Neuronal stem cell (in vitro differentiated cells): ENCODE data around the gene FGD2.

Experiments used
- DNase-seq: peaks from one replicate; pipeline ENCODE4 v3.0.0-alpha.2; 2013; ENCODE audit warnings: low spot score
- H2AFZ ChIP-seq: one replicate; pipeline ENCODE4 v1.6.1; 2013; ENCODE audit warnings: mild to moderate bottlenecking, low read length, inconsistent platforms
- H2AK5ac ChIP-seq: 2 replicates; pipeline ENCODE4 v1.6.1; 2013; ENCODE audit warnings: low read depth, mild to moderate bottlenecking, inconsistent platforms, low read length, moderate library complexity, mixed read lengths
- H2BK120ac ChIP-seq: 2 replicates; pipeline ENCODE4 v1.6.1; 2013; ENCODE audit warnings: low read depth, mild to moderate bottlenecking, inconsistent platforms, low read length, moderate library complexity, mixed read lengths
- H2BK12ac ChIP-seq: one replicate; pipeline ENCODE4 v1.6.1; 2013; ENCODE audit warnings: low read length, inconsistent platforms
- H2BK15ac ChIP-seq: 2 replicates; pipeline ENCODE4 v1.6.1; 2013; ENCODE audit warnings: mild to moderate bottlenecking, low read length, inconsistent platforms, mixed read lengths
- H2BK5ac ChIP-seq: one replicate; pipeline ENCODE4 v1.6.1; 2013; ENCODE audit warnings: inconsistent platforms, mild to moderate bottlenecking, low read length, moderate library complexity
- H3K14ac ChIP-seq: one replicate; pipeline ENCODE4 v1.6.1; 2013; ENCODE audit warnings: low read length, inconsistent platforms
- H3K18ac ChIP-seq: 2 replicates; pipeline ENCODE4 v1.6.1; 2013; ENCODE audit warnings: low read length, inconsistent platforms
- H3K23ac ChIP-seq: 2 replicates; pipeline ENCODE4 v1.6.1; 2013; ENCODE audit warnings: low read depth, mild to moderate bottlenecking, mixed read lengths, low read length, inconsistent platforms; ENCODE audit not compliant: poor library complexity
- H3K27ac ChIP-seq: replicated peaks from 3 replicates; pipeline ENCODE4 v1.5.1; 2013; ENCODE audit warnings: low read length, inconsistent platforms
- H3K27me3 ChIP-seq, 3 experiments: 2 replicates each; pipeline ENCODE4 v1.6.1; 2013; ENCODE audit warnings: low read length in 3 of 3, mild to moderate bottlenecking in 2 of 3, inconsistent platforms in 1 of 3, low read depth in 1 of 3, mixed read lengths in 1 of 3, moderate library complexity in 1 of 3; ENCODE audit not compliant: control insufficient read depth in 3 of 3, insufficient read depth in 3 of 3
- H3K36me3 ChIP-seq, 2 donors: replicated peaks in 1 of 2; 2 replicates each; pipeline ENCODE4 v1.6.1; 2013; ENCODE audit warnings: low read length in 2 of 2; ENCODE audit not compliant: control insufficient read depth in 2 of 2, insufficient read depth in 2 of 2
- H3K4ac ChIP-seq: 2 replicates; pipeline ENCODE4 v1.6.1; 2013; ENCODE audit warnings: inconsistent platforms, mild to moderate bottlenecking, low read length, moderate library complexity
- H3K4me1 ChIP-seq, 2 donors: 1 replicate in 1 of 2; 2 replicates in 1 of 2; pipeline ENCODE4 v1.6.1; 2013; ENCODE audit warnings: low read length in 2 of 2, low read depth in 1 of 2; ENCODE audit not compliant: control insufficient read depth in 2 of 2, insufficient read depth in 1 of 2
- H3K4me2 ChIP-seq: one replicate; pipeline ENCODE4 v1.6.1; 2013; ENCODE audit warnings: mild to moderate bottlenecking, low read length, inconsistent platforms; ENCODE audit not compliant: insufficient read depth, poor library complexity, severe bottlenecking
- H3K4me3 ChIP-seq, 2 donors: 2 replicates each; pipeline ENCODE4 v1.5.1; 2013; ENCODE audit warnings: low read length in 2 of 2, mild to moderate bottlenecking in 2 of 2, inconsistent platforms in 1 of 2, moderate library complexity in 1 of 2
- H3K79me1 ChIP-seq: one replicate; pipeline ENCODE4 v1.6.1; 2013; ENCODE audit warnings: low read depth, mild to moderate bottlenecking, inconsistent platforms, low read length, moderate library complexity
- H3K9ac ChIP-seq: one replicate; pipeline ENCODE4 v1.6.1; 2013; ENCODE audit warnings: mild to moderate bottlenecking, low read depth, low read length, inconsistent platforms; ENCODE audit not compliant: poor library complexity
- H3K9me3 ChIP-seq, 2 donors: replicated peaks in 1 of 2; 2 replicates each; pipeline versions ENCODE3 to v1.6.1; 2013; ENCODE audit warnings: low read length in 2 of 2, mild to moderate bottlenecking in 2 of 2, inconsistent platforms in 1 of 2, low read depth in 1 of 2, mixed read lengths in 1 of 2, moderate library complexity in 1 of 2; ENCODE audit not compliant: control insufficient read depth in 2 of 2, insufficient read depth in 1 of 2
- H4K8ac ChIP-seq: one replicate; pipeline ENCODE4 v1.6.1; 2013; ENCODE audit warnings: low read depth, mild to moderate bottlenecking, inconsistent platforms, low read length, moderate library complexity
- H4K91ac ChIP-seq: one replicate; pipeline ENCODE4 v1.6.1; 2013; ENCODE audit warnings: low read length, low read depth, mild to moderate bottlenecking, inconsistent platforms; ENCODE audit not compliant: poor library complexity
- whole genome bisulfite sequencing, 2 donors: extraction: QIAGEN DNeasy Blood & Tissue Kit; methylation state at CpG; one replicate each; pipeline ENCODE4 v1.1.7; 2013; ENCODE audit warnings: missing lambda C conversion rate in 2 of 2, mixed read lengths in 1 of 2; ENCODE audit not compliant: insufficient read length in 2 of 2, insufficient replicate concordance in 1 of 2; ENCODE audit errors: extremely low coverage in 2 of 2; 5-methylcytosine and 5-hydroxymethylcytosine counted together

The FGD2 gene

GRCh38 chr6:37013516-37014491 is 8.3 kb downstream of the FGD2 start:
- Histone ChIP-seq H3K9me3 (no peaks in the 10 kb centered on the region), H2BK12ac (no peak overlapping the region), H3K9ac (peak overlapping the region; percentile 45), H3K27ac (no peak overlapping the region), H4K91ac (peak overlapping the region; percentile 40), H3K4ac (no peak overlapping the region), H3K4me3 (no peak overlapping the region), H3K23ac (peak overlapping the region; percentile 8), H2AK5ac (peak overlapping the region; percentile 67), H2BK5ac (no peak overlapping the region), H3K14ac (peak overlapping the region; percentile 32), H3K18ac (no peak overlapping the region), H4K8ac (no peak overlapping the region), H3K27me3 (peaks cover 0 to 25% (median 0%) of the 10 kb centered on the region in 3 experiments), H3K79me1 (no peaks in the 10 kb centered on the region), H2AFZ (no peak overlapping the region), H2BK15ac (peak overlapping the region; percentile 81), H3K4me1 (peaks cover 10 to 13% of the 10 kb centered on the region in 2 donors), H3K4me2 (no peak overlapping the region), H3K36me3 (no peaks in the 10 kb centered on the region), H2BK120ac (no peak overlapping the region)
- no CpG with 5 or more reads among the region's 21 CpGs for WGBS, 2 donors
- DNase-seq = no peak

GRCh38 chr6:37014667-37015066 is 9.2 kb downstream of the FGD2 start:
- peaks cover 0 to 18% (median 0%) of the 10 kb centered on the region in 3 experiments for H3K27me3 ChIP-seq
- H3K14ac ChIP-seq = peak overlapping the region; percentile 57
- peak overlapping the region; percentile 33 for H3K18ac ChIP-seq
- no peak for DNase-seq
- H3K79me1 ChIP-seq = no peaks in the 10 kb centered on the region
- no peak overlapping the region for H2BK120ac ChIP-seq
- H3K27ac ChIP-seq = no peak overlapping the region
- no peak overlapping the region for H2AFZ ChIP-seq
- no peak overlapping the region for H2BK15ac ChIP-seq
- H3K4me3 ChIP-seq = no peak overlapping the region
- no peak overlapping the region for H4K91ac ChIP-seq
- H3K36me3 ChIP-seq = no peaks in the 10 kb centered on the region
- peak overlapping the region; percentile 39 for H3K9ac ChIP-seq
- H3K4ac ChIP-seq = no peak overlapping the region
- H3K4me1 ChIP-seq = peaks cover 10 to 16% of the 10 kb centered on the region in 2 donors
- no peak overlapping the region for H2BK5ac ChIP-seq
- H3K4me2 ChIP-seq = no peak overlapping the region
- peak overlapping the region; percentile 46 for H2BK12ac ChIP-seq
- H3K9me3 ChIP-seq = no peaks in the 10 kb centered on the region
- WGBS, 2 donors = no CpG with 5 or more reads among the region's 12 CpGs
- no peak overlapping the region for H4K8ac ChIP-seq
- peak overlapping the region; percentile 43 for H3K23ac ChIP-seq
- H2AK5ac ChIP-seq = peak overlapping the region; percentile 67

- H3K23ac ChIP-seq = no peak overlapping the region
- H2AFZ ChIP-seq = no peak overlapping the region
- no peak overlapping the region for H3K4me2 ChIP-seq
- H3K4me3 ChIP-seq = no peak overlapping the region
- no peak overlapping the region for H2BK5ac ChIP-seq
- no peak for DNase-seq
- H3K27me3 ChIP-seq = peaks cover 0 to 17% (median 0%) of the 10 kb centered on the region in 3 experiments
- H3K14ac ChIP-seq = no peak overlapping the region
- no peak overlapping the region for H3K18ac ChIP-seq
- no peak overlapping the region for H2BK12ac ChIP-seq
- no peak overlapping the region for H2AK5ac ChIP-seq
- H4K91ac ChIP-seq = no peak overlapping the region
- no peak overlapping the region for H2BK120ac ChIP-seq
- no peaks in the 10 kb centered on the region for H3K79me1 ChIP-seq
- H2BK15ac ChIP-seq = no peak overlapping the region
- peak overlapping the region; percentile 46 for H3K9ac ChIP-seq
- no peak overlapping the region for H3K4ac ChIP-seq
- peaks cover 10 to 16% of the 10 kb centered on the region in 2 donors for H3K4me1 ChIP-seq
- WGBS, 2 donors = no CpG with 5 or more reads among the region's 9 CpGs
- H3K36me3 ChIP-seq = no peaks in the 10 kb centered on the region
- H4K8ac ChIP-seq = no peak overlapping the region
- no peak overlapping the region for H3K27ac ChIP-seq
- H3K9me3 ChIP-seq = no peaks in the 10 kb centered on the region
These were observed 10.1 kb downstream of the FGD2 start for GRCh38 chr6:37015532-37015931.

DNA sequence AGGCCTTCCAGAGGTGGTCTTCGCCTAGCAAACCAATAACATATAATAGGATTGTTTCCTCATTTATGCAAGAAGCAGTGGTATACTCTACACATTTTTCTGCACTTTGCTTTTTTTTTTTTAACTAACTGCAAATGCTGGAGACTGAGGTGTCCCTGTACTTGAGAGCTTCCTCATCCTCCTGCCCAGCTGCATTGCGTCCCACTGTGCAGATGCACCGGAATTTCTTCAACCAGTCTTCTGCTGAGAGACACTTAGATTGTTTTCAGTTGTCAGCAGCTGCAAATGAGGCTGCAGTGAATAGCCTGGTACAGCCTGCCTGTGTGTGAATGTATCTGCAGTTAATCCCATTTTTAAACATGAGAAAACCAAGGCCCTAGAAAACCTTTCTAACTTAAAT is 11.5 kb downstream of the FGD2 start:
- Histone ChIP-seq H3K4me1 (peaks cover 8 to 18% of the 10 kb centered on the region in 2 donors), H4K91ac (no peak overlapping the region), H4K8ac (no peak overlapping the region), H2AK5ac (no peak overlapping the region), H2AFZ (peak overlapping the region; percentile 85), H3K79me1 (no peaks in the 10 kb centered on the region), H3K4me3 (no peak overlapping the region), H2BK15ac (no peak overlapping the region), H3K23ac (no peak overlapping the region), H2BK12ac (no peak overlapping the region), H2BK120ac (no peak overlapping the region), H3K4ac (no peak overlapping the region), H3K27ac (no peak overlapping the region), H3K9me3 (no peaks in the 10 kb centered on the region), H3K18ac (no peak overlapping the region), H2BK5ac (no peak overlapping the region), H3K36me3 (no peaks in the 10 kb centered on the region), H3K4me2 (no peak overlapping the region), H3K27me3 (peaks cover 0 to 5% (median 2%) of the 10 kb centered on the region in 3 experiments), H3K14ac (no peak overlapping the region), H3K9ac (no peak overlapping the region)
- no peak for DNase-seq
- no CpG with 5 or more reads among the region's 3 CpGs for WGBS, 2 donors
